Hepatocyte (in vitro differentiated cells): ENCODE measurements around the gene SIX3.

ENCODE experiments used
- EZH2 ChIP-seq: fragments of 200-600 bp; sonication (generic); IDR thresholded peaks from 2 replicates; pipeline ENCODE4 v1.6.1; 2016; ENCODE audit warnings: antibody characterized with exemption, mild to moderate bottlenecking, borderline replicate concordance
- TF ChIP-seq, protein P1 (sequence below): fragments of 200-600 bp; sonication (generic); IDR thresholded peaks from 2 replicates; pipeline ENCODE4 v1.5.1; 2016; ENCODE audit warnings: antibody characterized with exemption, mild to moderate bottlenecking; ENCODE audit not compliant: poor library complexity

DNA sequence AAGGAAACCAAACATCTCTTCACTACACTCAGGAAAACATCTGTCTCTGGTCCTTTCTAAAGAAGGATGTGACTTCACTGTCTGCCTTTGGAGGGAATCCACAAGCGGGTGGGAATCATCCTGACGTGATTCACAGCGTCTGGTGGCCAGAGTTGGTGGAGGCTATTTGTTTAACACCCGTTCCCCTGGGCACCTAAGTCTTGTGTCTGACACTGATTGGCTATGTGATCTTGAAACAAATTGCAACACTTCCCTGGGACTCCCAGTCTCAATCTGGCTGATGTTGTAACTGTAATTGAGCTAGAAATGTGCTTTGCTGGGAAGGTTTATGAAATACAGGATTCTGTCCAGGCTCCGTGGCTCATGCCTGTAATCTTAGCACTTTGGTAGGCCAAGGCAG lies 28.8 kb upstream of the SIX3 start:
- no peak for TF ChIP-seq EZH2
- TF ChIP-seq, protein P1, sequence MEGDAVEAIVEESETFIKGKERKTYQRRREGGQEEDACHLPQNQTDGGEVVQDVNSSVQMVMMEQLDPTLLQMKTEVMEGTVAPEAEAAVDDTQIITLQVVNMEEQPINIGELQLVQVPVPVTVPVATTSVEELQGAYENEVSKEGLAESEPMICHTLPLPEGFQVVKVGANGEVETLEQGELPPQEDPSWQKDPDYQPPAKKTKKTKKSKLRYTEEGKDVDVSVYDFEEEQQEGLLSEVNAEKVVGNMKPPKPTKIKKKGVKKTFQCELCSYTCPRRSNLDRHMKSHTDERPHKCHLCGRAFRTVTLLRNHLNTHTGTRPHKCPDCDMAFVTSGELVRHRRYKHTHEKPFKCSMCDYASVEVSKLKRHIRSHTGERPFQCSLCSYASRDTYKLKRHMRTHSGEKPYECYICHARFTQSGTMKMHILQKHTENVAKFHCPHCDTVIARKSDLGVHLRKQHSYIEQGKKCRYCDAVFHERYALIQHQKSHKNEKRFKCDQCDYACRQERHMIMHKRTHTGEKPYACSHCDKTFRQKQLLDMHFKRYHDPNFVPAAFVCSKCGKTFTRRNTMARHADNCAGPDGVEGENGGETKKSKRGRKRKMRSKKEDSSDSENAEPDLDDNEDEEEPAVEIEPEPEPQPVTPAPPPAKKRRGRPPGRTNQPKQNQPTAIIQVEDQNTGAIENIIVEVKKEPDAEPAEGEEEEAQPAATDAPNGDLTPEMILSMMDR, result no peak
